ENCODE data around the gene KRT9. TPM values are rescaled to one million over a fixed set of nuclear protein-coding genes. Genes with fewer than 3 reads are reported as not detected.
"Not testable (repeated sequence)": the region's sequence is repeated elsewhere in the genome, so short reads cannot be mapped to it uniquely, and the experiment has no call there.

KRT9 gene
- polyA plus RNA-seq, 3 donors, result not detected

- Mint-ChIP-seq H3K9me3 (no peaks in the 10 kb centered on the region), H3K4me3 (no peak overlapping the region), H3K4me1 (peaks cover 6% of the 10 kb centered on the region), H3K27me3 (ENCODE audit: low read depth in 3 of 3) (peaks cover 0 to 12% (median 4%) of the 10 kb centered on the region in 3 donors), H3K36me3 (no peaks in the 10 kb centered on the region), H3K27ac (no peak overlapping the region)
- intact Hi-C loops (cut with micrococcal nuclease), result no loop called here
- no peaks in the 10 kb centered on the region for H3K79me2 ChIP-seq (ENCODE audit: insufficient read depth, low read length)
- no peak overlapping the region for H2AFZ ChIP-seq (ENCODE audit: insufficient read depth, low read depth, low read length, poor library complexity, severe bottlenecking)
- no peaks in the 10 kb centered on the region for H3K27me3 ChIP-seq (ENCODE audit: control insufficient read depth in 2 of 2, insufficient read depth in 2 of 2, low read length in 2 of 2)
- H3K36me3 ChIP-seq (replicated peaks in 1 of 2; ENCODE audit: control insufficient read depth in 1 of 2, insufficient read depth in 2 of 2, low read length in 2 of 2), result no peaks in the 10 kb centered on the region
- H3K4me2 ChIP-seq (replicated peaks; ENCODE audit: extremely low read depth, low read length, poor library complexity, severe bottlenecking), result no peak overlapping the region
- peaks cover 6% of the 10 kb centered on the region in 2 donors for H3K4me1 ChIP-seq (ENCODE audit: control insufficient read depth in 1 of 2, insufficient read depth in 2 of 2, low read length in 2 of 2)
- H3K9ac ChIP-seq (ENCODE audit: insufficient read depth, low read length, poor library complexity, severe bottlenecking), result no peak overlapping the region
- H3K9me3 ChIP-seq (replicated peaks in 1 of 2; ENCODE audit: control insufficient read depth in 1 of 2, insufficient read depth in 1 of 2, low read length in 2 of 2), result no peaks in the 10 kb centered on the region
- 92% methylated on average over 16 of the region's 21 CpGs for WGBS (ENCODE audit: insufficient coverage)
- no peak for TF ChIP-seq CTCF (IDR thresholded peaks at IDR 0.05)
- no peak for DNase-seq
- no peaks in the 10 kb centered on the region for H4K20me1 ChIP-seq (ENCODE audit: insufficient read depth, low read length)
- no peak overlapping the region for H3K4me3 ChIP-seq (replicated peaks in 1 of 3; ENCODE audit: low read depth in 2 of 3, low read length in 3 of 3)
- no peak overlapping the region for H3K27ac ChIP-seq (ENCODE audit: low read depth in 1 of 2, low read length in 2 of 2)
Observed at GRCh38 chr17:41620583-41621434, 49.0 kb upstream of the KRT9 start.

GRCh38 chr17:41619927-41620582, 48.2 kb upstream of the KRT9 start:
- H3K4me3 Mint-ChIP-seq; intact Hi-C loops (cut with micrococcal nuclease); H3K9me3 ChIP-seq (replicated peaks in 1 of 2; ENCODE audit: control insufficient read depth in 1 of 2, insufficient read depth in 1 of 2, low read length in 2 of 2); DNase-seq; H3K4me1 ChIP-seq (ENCODE audit: control insufficient read depth in 1 of 2, insufficient read depth in 2 of 2, low read length in 2 of 2); H3K4me3 ChIP-seq (replicated peaks in 1 of 3; ENCODE audit: low read depth in 2 of 3, low read length in 3 of 3); H3K9me3 Mint-ChIP-seq; H3K36me3 ChIP-seq (replicated peaks in 1 of 2; ENCODE audit: control insufficient read depth in 1 of 2, insufficient read depth in 2 of 2, low read length in 2 of 2); H3K79me2 ChIP-seq (ENCODE audit: insufficient read depth, low read length); H3K4me1 Mint-ChIP-seq; H3K27ac ChIP-seq (ENCODE audit: low read depth in 1 of 2, low read length in 2 of 2); H3K27me3 ChIP-seq (ENCODE audit: control insufficient read depth in 2 of 2, insufficient read depth in 2 of 2, low read length in 2 of 2); H2AFZ ChIP-seq (ENCODE audit: insufficient read depth, low read depth, low read length, poor library complexity, severe bottlenecking); H3K4me2 ChIP-seq (replicated peaks; ENCODE audit: extremely low read depth, low read length, poor library complexity, severe bottlenecking); H3K36me3 Mint-ChIP-seq; H4K20me1 ChIP-seq (ENCODE audit: insufficient read depth, low read length); H3K9ac ChIP-seq (ENCODE audit: insufficient read depth, low read length, poor library complexity, severe bottlenecking); H3K27ac Mint-ChIP-seq: not testable (repeated sequence)
- WGBS (ENCODE audit: insufficient coverage), result no CpG with 5 or more reads among the region's 6 CpGs
- peaks cover 0 to 12% (median 4%) of the 10 kb centered on the region in 3 donors for H3K27me3 Mint-ChIP-seq (ENCODE audit: low read depth in 3 of 3)

Measured in CD14-positive monocyte (primary cell).